ENCODE results near the gene TCTN1. TPM values are rescaled to one million over a fixed set of nuclear protein-coding genes. Genes with fewer than 3 reads are reported as not detected.

TCTN1 gene
- total and polyA plus RNA-seq, 9 of the 15 experiments (the other 6 are each of a cell fraction or from before 2014, with no cell fraction given) = 0.32 to 12.5 (median 4.0) TPM

DNA sequence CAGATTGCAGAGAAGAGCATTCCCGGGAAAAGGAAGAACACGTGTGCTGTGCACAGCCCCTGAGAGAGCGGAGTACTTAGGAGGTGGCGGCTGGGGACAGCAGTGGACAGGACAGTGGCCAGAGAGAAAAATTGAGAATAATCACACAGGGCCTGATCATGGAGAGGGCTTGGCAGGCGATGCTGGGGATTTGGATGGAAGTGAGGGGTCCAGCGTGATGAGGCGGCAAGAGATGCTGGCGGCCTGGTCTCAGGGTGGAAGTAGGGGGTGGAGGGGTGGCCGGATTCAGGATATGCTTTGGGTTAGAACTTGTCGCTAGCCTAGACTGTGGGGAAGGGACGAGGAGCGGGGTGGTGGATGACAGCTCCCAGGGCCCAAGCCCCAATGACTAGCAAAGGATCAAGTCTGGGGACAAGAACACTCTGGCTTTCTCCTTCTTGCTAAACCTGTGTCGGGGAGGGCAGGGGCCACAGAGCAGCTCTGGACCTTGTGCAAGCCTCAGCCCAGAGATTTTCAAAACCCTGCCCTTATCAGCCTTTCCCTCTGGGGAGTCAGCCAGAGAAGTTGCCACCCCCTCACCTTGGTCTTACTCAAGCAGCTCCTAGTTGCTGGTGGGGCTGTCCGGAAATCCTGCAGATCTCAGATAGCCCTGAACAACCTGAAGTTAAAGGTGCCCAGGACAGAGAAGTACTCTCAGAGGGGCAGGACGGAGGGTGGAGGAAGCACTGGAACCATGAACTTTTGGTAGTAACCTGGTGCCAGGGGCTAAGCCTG lies 73.7 kb downstream of the TCTN1 start (continued):
- TF ChIP-seq EGR1 (conservative IDR thresholded peaks at IDR 0.05) = peak; percentile 61
- TF ChIP-seq ETS2 (tag; IDR thresholded peaks at IDR 0.05; ENCODE audit: borderline replicate concordance, poor library complexity, severe bottlenecking) = no peak
- TF ChIP-seq POLR2AphosphoS5 (IDR thresholded peaks at IDR 0.05; ENCODE audit: control insufficient read depth, insufficient read depth, low read depth, low read length) = peak; percentile 38; the same call in 1 of the 2 replicates
- peak; percentile 60; the same call in 1 of the 2 replicates for TF ChIP-seq TAL1 (IDR thresholded peaks at IDR 0.05)
- TF ChIP-seq CBFA2T2 (conservative IDR thresholded peaks at IDR 0.05) = peak; percentile 78
- TF ChIP-seq KDM1A (IDR thresholded peaks at IDR 0.05) = peak; percentile 63 to 74; a peak in 3 of 4 replicates
- TF ChIP-seq, protein P1, sequence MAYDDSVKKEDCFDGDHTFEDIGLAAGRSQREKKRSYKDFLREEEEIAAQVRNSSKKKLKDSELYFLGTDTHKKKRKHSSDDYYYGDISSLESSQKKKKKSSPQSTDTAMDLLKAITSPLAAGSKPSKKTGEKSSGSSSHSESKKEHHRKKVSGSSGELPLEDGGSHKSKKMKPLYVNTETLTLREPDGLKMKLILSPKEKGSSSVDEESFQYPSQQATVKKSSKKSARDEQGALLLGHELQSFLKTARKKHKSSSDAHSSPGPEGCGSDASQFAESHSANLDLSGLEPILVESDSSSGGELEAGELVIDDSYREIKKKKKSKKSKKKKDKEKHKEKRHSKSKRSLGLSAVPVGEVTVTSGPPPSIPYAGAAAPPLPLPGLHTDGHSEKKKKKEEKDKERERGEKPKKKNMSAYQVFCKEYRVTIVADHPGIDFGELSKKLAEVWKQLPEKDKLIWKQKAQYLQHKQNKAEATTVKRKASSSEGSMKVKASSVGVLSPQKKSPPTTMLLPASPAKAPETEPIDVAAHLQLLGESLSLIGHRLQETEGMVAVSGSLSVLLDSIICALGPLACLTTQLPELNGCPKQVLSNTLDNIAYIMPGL (CRISPR knock-in tag; IDR thresholded peaks at IDR 0.05) = no peak
